Sigmoid colon (tissue), 7 donors: ENCODE measurements around the gene ZNF213. TPM values are rescaled to one million over a fixed set of nuclear protein-coding genes. Genes with fewer than 3 reads are reported as not detected.
A peak's percentile ranks its signal among the peaks of the same experiment; 100 is the strongest.

Experiments
- DNase-seq: peaks from one replicate; pipeline ENCODE4 v3.0.0-alpha.2; 2019
- H3K27ac ChIP-seq, 4 donors: fragments of 200-600 bp; sonication (generic); one replicate each; pipeline ENCODE4 v1.5.1; 2016 to 2019; ENCODE audit warnings: mild to moderate bottlenecking in 1 of 4
- H3K27me3 ChIP-seq, 3 donors: fragments of 200-600 bp; sonication (generic); one replicate each; pipeline ENCODE4 v1.5.1; 2019; ENCODE audit warnings: mild to moderate bottlenecking in 1 of 3
- H3K36me3 ChIP-seq, 4 donors: fragments of 200-600 bp; sonication (generic); one replicate each; pipeline ENCODE4 v1.5.1; 2016 to 2019
- H3K4me1 ChIP-seq, 4 donors: fragments of 200-600 bp; sonication (generic); one replicate each; pipeline ENCODE4 v1.5.1; 2017 to 2019
- H3K4me3 ChIP-seq, 4 donors: fragments of 200-600 bp; sonication (generic); one replicate each; pipeline ENCODE4 v1.5.1; 2017 to 2019; ENCODE audit warnings: mild to moderate bottlenecking in 2 of 4, moderate library complexity in 1 of 4
- H3K9me3 ChIP-seq, 4 donors: fragments of 200-600 bp in 3 of 4; sonication (generic) in 3 of 4; one replicate each; pipeline versions ENCODE4 v1.5.1 to v1.6.1; 2013 to 2019
- EP300 ChIP-seq, 4 donors: sonication (generic); formaldehyde crosslinking; IDR thresholded peaks; one replicate each; pipeline ENCODE4 v1.6.1; 2017; ENCODE audit warnings: antibody characterized with exemption in 4 of 4
- POLR2A ChIP-seq, 2 donors: fragments of 450-650 bp; IDR thresholded peaks; one replicate each; pipeline ENCODE4 v1.6.1; 2016; ENCODE audit warnings: antibody characterized with exemption in 2 of 2, mild to moderate bottlenecking in 2 of 2, moderate library complexity in 2 of 2
- POLR2AphosphoS5 ChIP-seq, 4 donors: sonication (generic); formaldehyde crosslinking; IDR thresholded peaks; one replicate each; pipeline ENCODE4 v1.6.1; 2017; ENCODE audit warnings: antibody characterized with exemption in 4 of 4
- WGBS, 2 donors: extraction: QIAGEN DNeasy Blood & Tissue Kit; methylation state at CpG; one replicate each; pipeline ENCODE4 v1.1.7; 2013; 5-methylcytosine and 5-hydroxymethylcytosine counted together
- intact Hi-C: fragments of 100-400 bp; cut with DNase I; formaldehyde crosslinking; loops from one replicate; pipeline ENCODE4 v1.15.1; 2023
- polyA plus RNA-seq, 3 donors: library from polyadenylated mRNA; stranded (reverse); fragments of 200-250 nt; gene quantifications; one replicate each; pipeline ENCODE4 v1.2.3, GENCODE V29; 2013
- total RNA-seq, 4 donors: library from RNA; depleted of rRNA; stranded (reverse); fragments of >200 nt; gene quantifications; one replicate each; pipeline ENCODE4 v1.1.0, GENCODE V29; 2016
- TF ChIP-seq, protein P1 (sequence below), 4 experiments: fragments of 450-650 bp in 3 of 4; fragments of 200-600 bp in 1 of 4; IDR thresholded peaks; one replicate each; pipeline ENCODE4 v1.5.1; 2016 to 2019; ENCODE audit warnings: antibody characterized with exemption in 4 of 4, mild to moderate bottlenecking in 3 of 4, moderate library complexity in 2 of 4
- donor health status: healthy with polysubstance abuse.
- donor health status: Bipolar disorder and iron deficiency.
- donor health status: healthy.

Gene ZNF213
- total and polyA plus RNA-seq, 7 donors: 2.6 to 11.3 (median 7.2) TPM

DNA sequence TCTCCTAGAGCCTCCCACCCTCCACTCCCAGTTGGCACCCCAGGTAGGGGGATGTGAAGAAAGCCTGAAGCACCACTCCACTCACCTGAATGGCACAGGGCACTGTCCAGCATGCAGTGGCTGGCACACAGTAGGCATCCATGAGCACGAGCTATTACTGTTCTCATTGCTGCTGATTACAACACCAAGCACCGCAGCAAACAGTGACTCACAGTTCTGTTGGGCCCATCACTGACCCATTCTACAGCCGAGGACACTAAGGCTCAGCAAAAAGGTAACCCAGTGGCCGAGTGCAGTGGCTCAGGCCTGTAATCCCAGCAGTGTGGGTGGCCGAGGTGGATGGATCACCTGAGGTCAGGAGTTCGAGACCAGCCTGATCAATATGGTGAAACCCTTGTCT is 38.5 kb upstream of the ZNF213 start:
- Histone ChIP-seq H3K27ac (no peak overlapping the region), H3K27me3 (peaks cover 6 to 43% (median 36%) of the 10 kb centered on the region in 3 donors), H3K9me3 (no peaks in the 10 kb centered on the region), H3K4me1 (peaks cover 0 to 11% (median 7%) of the 10 kb centered on the region in 4 donors), H3K36me3 (no peaks in the 10 kb centered on the region), H3K4me3 (no peak overlapping the region)
- DNase-seq: no peak
- intact Hi-C loops: no loop called here
- 79 to 88% methylated on average over 6 of the region's 6 CpGs for WGBS, 2 donors
- TF ChIP-seq, protein P1, sequence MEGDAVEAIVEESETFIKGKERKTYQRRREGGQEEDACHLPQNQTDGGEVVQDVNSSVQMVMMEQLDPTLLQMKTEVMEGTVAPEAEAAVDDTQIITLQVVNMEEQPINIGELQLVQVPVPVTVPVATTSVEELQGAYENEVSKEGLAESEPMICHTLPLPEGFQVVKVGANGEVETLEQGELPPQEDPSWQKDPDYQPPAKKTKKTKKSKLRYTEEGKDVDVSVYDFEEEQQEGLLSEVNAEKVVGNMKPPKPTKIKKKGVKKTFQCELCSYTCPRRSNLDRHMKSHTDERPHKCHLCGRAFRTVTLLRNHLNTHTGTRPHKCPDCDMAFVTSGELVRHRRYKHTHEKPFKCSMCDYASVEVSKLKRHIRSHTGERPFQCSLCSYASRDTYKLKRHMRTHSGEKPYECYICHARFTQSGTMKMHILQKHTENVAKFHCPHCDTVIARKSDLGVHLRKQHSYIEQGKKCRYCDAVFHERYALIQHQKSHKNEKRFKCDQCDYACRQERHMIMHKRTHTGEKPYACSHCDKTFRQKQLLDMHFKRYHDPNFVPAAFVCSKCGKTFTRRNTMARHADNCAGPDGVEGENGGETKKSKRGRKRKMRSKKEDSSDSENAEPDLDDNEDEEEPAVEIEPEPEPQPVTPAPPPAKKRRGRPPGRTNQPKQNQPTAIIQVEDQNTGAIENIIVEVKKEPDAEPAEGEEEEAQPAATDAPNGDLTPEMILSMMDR (IDR thresholded peaks at IDR 0.05): no peak
- no peak for TF ChIP-seq EP300 (IDR thresholded peaks at IDR 0.05)
- TF ChIP-seq POLR2A (IDR thresholded peaks at IDR 0.05): no peak
- no peak for TF ChIP-seq POLR2AphosphoS5 (IDR thresholded peaks at IDR 0.05)

DNA sequence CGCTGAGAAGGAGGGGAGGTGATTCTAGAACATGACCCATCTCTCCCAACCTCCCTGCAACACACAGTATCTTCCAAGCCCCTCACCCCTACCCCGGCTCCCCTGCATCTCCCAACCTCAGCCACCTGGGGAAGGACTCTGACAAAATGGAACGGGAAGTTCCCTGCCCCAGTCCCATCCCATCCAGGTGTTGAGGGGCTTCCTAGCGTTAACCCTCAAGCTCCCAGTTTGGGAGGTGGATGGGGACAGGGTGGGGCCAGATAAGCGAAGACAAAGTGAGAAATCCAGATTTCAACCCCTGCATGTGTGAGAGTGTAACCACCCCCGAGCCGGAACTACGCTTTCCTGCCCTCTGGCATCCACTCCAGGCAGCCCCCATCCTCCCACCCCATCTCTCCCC is 37.6 kb upstream of the ZNF213 start:
- Histone ChIP-seq H3K9me3 (no peaks in the 10 kb centered on the region), H3K4me3 (no peak overlapping the region), H3K27me3 (peaks cover 6 to 48% (median 30%) of the 10 kb centered on the region in 3 donors), H3K27ac (no peak overlapping the region), H3K4me1 (peaks cover 0 to 11% (median 7%) of the 10 kb centered on the region in 4 donors), H3K36me3 (no peaks in the 10 kb centered on the region)
- 59 to 66% methylated on average over 8 of the region's 8 CpGs for WGBS, 2 donors
- TF ChIP-seq EP300 (IDR thresholded peaks at IDR 0.05) (no peak), POLR2AphosphoS5 (IDR thresholded peaks at IDR 0.05) (no peak), POLR2A (IDR thresholded peaks at IDR 0.05) (no peak)
- TF ChIP-seq, protein P1 (IDR thresholded peaks at IDR 0.05): no peak
- DNase-seq: no peak
- intact Hi-C loops: no loop called here

DNA sequence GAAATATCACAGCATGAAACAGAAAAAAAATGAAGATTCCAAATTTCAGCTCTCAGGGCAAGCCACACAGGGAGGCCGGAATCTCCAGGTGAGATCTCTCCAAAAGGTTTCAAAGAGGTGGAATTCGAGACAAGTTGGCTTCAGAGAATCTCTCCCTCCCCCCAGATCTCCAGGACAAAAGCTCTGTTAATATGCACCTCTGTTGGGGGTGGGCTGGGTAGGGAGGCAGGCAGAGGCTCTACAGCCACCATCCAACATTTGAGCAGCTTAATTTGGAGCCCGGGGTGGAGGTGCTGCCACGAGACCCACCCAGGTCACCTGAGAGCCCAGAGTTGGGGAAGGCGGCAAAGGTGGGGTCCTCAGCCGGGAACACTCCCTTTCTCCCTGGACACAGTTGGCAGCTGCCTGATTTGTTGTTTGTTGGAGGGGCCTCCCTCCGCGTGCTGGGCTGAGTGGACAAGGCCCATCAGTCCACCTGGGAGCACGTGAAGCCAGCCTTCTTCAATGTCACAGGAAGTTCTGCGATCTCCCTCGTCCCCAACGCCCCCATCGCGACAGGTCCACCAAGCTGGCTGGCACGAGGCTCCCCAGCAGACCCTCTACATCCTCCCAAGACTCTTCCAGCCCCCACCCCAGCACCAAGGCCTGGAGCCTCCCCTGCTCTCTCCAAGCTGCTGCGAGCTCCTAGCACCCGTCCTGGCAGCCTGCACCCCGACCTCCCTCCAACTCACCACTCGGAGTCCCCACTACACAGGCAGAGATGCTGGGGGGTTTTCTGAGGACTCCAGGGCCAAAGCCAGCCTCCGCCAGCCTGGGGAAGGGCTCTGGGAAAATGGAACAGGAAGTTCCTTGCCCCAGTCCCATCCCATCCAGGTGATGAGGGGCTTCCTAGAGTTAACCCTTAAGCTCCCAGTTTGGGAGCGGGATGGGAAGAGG is 36.1 kb upstream of the ZNF213 start, which contains the start of gene ZSCAN10:
TSS of gene ZSCAN10 (minus strand) at position 836 of the 936 bp plus-strand sequence. CDS start 6,357 bp downstream, outside the sequence.
- intact Hi-C loops: no loop called here
- Histone ChIP-seq H3K4me3 (peak within 1 kb of the TSS in 1 of 4 donors; percentile 25), H3K4me1 (peaks cover 0 to 11% (median 7%) of the 10 kb centered on the region in 4 donors), H3K27ac (peak within 1 kb of the TSS in 1 of 4 donors; percentile 19), H3K36me3 (no peaks in the 10 kb centered on the region), H3K9me3 (no peaks in the 10 kb centered on the region), H3K27me3 (peaks cover 6 to 40% (median 24%) of the 10 kb centered on the region in 3 donors)
- 55 to 67% methylated on average over 21 of the region's 21 CpGs for WGBS, 2 donors
- TF ChIP-seq EP300 (IDR thresholded peaks at IDR 0.05) (no peak), POLR2AphosphoS5 (IDR thresholded peaks at IDR 0.05) (no peak), POLR2A (IDR thresholded peaks at IDR 0.05) (no peak)
- TF ChIP-seq, protein P1 (IDR thresholded peaks at IDR 0.05): no peak
- DNase-seq: no peak

DNA sequence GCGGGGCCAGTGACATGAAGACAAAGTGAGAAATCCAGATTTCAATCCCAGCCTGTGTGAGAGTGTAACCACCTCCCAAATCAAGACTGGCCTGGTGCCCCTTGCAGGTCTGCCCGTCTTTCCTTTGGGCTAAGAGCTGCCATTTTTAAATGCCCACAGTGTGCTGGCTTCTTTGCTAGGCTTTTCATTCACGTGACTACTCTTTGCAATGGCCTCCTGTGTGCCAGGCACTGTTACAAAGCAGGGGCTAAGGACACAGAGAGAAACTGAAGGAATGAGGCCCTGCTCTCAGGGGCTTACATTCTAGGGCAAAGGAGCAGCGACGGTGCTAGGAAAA is 35.5 kb upstream of the ZNF213 start:
- Histone ChIP-seq H3K27me3 (peaks cover 6 to 40% (median 24%) of the 10 kb centered on the region in 3 donors), H3K4me1 (peaks cover 0 to 11% (median 7%) of the 10 kb centered on the region in 4 donors), H3K27ac (no peak overlapping the region), H3K4me3 (no peak overlapping the region), H3K9me3 (no peaks in the 10 kb centered on the region), H3K36me3 (no peaks in the 10 kb centered on the region)
- 74 to 76% methylated on average over 5 of the region's 5 CpGs for WGBS, 2 donors
- TF ChIP-seq POLR2A (IDR thresholded peaks at IDR 0.05) (no peak), EP300 (IDR thresholded peaks at IDR 0.05) (no peak), POLR2AphosphoS5 (IDR thresholded peaks at IDR 0.05) (no peak)
- TF ChIP-seq, protein P1 (IDR thresholded peaks at IDR 0.05): no peak
- intact Hi-C loops: no loop called here
- no peak for DNase-seq
